ENCODE results near the gene ZCCHC10. TPM values are rescaled to one million over a fixed set of nuclear protein-coding genes. Genes with fewer than 3 reads are reported as not detected.
A peak's percentile ranks its signal among the peaks of the same experiment; 100 is the strongest.

The ZCCHC10 gene
- 10 to 100 TPM; 24.2 to 31.9 TPM for total RNA-seq

GRCh38 chr5:133025804-133026663, at the start of gene ZCCHC10:
Gene ZCCHC10, minus strand, starts transcription at chr5:133026549. Its CDS starts 12 bp downstream, at chr5:133026537.
- Histone ChIP-seq H3K27ac (peak within 1 kb of the TSS; percentile 97), H3K4me3 (peak within 1 kb of the TSS; percentile 75), H3K9me3 (no peaks in the 10 kb centered on the region), H3K27me3 (no peaks in the 10 kb centered on the region), H3K9ac (ENCODE audit: low read depth in 2 of 2, low read length in 2 of 2) (peak within 1 kb of the TSS; percentile 83 to 98), H3K4me1 (peaks cover 7% of the 10 kb centered on the region), H3K36me3 (no peaks in the 10 kb centered on the region)
- TF ChIP-seq, protein P1, sequence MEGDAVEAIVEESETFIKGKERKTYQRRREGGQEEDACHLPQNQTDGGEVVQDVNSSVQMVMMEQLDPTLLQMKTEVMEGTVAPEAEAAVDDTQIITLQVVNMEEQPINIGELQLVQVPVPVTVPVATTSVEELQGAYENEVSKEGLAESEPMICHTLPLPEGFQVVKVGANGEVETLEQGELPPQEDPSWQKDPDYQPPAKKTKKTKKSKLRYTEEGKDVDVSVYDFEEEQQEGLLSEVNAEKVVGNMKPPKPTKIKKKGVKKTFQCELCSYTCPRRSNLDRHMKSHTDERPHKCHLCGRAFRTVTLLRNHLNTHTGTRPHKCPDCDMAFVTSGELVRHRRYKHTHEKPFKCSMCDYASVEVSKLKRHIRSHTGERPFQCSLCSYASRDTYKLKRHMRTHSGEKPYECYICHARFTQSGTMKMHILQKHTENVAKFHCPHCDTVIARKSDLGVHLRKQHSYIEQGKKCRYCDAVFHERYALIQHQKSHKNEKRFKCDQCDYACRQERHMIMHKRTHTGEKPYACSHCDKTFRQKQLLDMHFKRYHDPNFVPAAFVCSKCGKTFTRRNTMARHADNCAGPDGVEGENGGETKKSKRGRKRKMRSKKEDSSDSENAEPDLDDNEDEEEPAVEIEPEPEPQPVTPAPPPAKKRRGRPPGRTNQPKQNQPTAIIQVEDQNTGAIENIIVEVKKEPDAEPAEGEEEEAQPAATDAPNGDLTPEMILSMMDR (IDR thresholded peaks at IDR 0.05), result no peak
- intact Hi-C loops (cut with DNase I), result no loop called here
- peak; percentile 97 for DNase-seq

DNA sequence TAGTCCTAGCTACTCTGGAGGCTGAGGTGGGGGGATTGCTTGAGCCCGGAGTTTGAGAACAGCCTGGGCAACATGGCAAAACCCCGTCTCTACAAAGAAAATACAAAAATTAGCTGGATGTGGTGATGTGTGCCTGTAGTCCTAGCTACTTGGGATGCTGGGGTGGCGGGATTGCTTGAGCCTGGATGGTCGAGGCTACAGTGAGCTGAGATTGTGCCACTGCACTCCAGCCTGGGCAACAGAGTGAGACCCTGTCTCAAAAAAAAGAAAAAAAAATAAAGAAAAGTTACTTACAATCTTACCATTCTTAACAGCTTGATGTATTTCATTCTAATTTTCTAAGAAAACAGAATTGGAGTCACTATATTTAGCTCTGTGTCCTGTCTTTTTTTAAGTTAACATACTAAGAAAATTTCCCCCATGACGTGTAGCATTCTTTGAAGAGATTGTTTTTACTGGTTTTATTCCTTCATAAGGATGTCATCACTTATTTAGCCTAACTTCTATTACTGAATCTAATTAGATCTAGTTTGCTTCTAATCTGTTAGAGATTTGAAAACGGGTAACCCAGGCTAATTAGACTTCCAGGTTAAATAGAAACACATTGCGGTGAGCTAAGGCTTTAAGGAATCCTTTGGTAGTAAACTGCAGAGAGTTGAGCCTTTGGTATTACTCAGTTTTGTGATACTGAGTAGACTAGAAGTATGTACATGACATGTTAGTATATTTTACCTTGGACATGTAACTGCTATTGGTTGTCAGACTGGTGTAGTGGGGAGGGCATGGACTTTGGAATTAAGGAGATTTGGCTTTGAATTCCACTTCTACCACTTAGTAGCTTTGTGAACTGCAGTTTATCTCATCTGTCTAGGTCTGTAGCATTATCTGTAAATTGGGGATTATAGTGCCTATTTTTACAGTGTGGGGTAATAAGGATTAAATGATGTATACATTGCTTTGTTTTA, 49.5 kb upstream of the ZCCHC10 start:
- Histone ChIP-seq H3K36me3 (no peaks in the 10 kb centered on the region), H3K4me1 (no peaks in the 10 kb centered on the region)

DNA sequence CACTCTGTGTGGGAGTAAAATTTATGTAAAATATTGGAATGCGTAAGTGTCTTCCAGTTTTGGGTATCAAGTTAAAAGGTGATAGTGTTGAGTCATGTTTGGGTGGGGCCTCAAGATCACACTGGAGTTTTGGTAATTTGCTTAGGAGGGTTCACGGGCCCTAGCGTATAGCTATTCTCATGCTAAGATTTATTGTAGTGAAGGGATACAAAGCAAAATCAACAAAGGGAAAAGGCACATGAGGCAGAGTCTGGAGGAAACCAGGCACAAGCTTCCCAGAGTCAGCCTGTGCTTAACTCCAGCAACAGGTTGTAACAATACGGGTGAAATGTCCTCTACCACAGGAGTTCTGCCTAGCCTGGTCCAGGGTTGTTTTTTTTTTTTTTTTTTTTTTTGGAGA, 45.7 kb upstream of the ZCCHC10 start:
- TF ChIP-seq, protein P1 (IDR thresholded peaks at IDR 0.05), result no peak
- intact Hi-C loops (cut with DNase I), result no loop called here
- H3K36me3 ChIP-seq, result peaks cover 10% of the 10 kb centered on the region
- H3K9me3 ChIP-seq, result no peaks in the 10 kb centered on the region
- H3K9ac ChIP-seq (ENCODE audit: low read depth in 2 of 2, low read length in 2 of 2), result no peak overlapping the region
- H3K27me3 ChIP-seq, result no peaks in the 10 kb centered on the region
- H3K4me3 ChIP-seq, result no peak overlapping the region
- DNase-seq, result no peak
- no peaks in the 10 kb centered on the region for H3K4me1 ChIP-seq
- no peak overlapping the region for H3K27ac ChIP-seq

More for the DNA sequence above, 49.5 kb upstream of the ZCCHC10 start:
- intact Hi-C loops (cut with DNase I), result no loop called here
- DNase-seq, result no peak
- TF ChIP-seq, protein P1 (IDR thresholded peaks at IDR 0.05), result no peak
- Histone ChIP-seq H3K4me3 (no peak overlapping the region), H3K27me3 (no peaks in the 10 kb centered on the region), H3K9ac (ENCODE audit: low read depth in 2 of 2, low read length in 2 of 2) (no peak overlapping the region), H3K27ac (no peak overlapping the region), H3K9me3 (no peaks in the 10 kb centered on the region)

DNA sequence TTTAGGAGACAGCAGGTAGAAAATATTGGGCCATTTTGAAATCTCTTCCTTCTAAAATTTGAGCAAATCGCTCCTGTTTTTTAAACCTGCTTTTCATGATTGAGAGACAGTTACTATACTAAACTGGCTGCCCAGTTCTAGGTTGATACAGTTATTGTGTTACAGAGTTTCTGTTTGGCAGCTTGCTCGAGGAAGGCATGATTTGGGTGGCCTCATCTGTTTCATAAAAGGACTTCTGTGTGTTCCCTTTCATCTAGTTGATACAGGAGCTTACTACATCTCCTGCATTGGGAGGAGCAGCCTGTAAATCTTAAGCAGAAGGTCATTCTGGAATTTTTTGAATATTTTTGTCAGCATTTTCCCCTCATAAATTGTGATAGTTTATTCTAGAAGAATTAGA, 39.7 kb upstream of the ZCCHC10 start:
- Histone ChIP-seq H3K27ac (no peak overlapping the region), H3K27me3 (no peaks in the 10 kb centered on the region), H3K4me1 (no peaks in the 10 kb centered on the region), H3K4me3 (no peak overlapping the region), H3K36me3 (peaks cover 10% of the 10 kb centered on the region), H3K9me3 (no peaks in the 10 kb centered on the region), H3K9ac (ENCODE audit: low read depth in 2 of 2, low read length in 2 of 2) (no peak overlapping the region)
- intact Hi-C loops (cut with DNase I), result no loop called here
- TF ChIP-seq, protein P1 (IDR thresholded peaks at IDR 0.05), result no peak
- DNase-seq, result no peak

- TF ChIP-seq, protein P1 (IDR thresholded peaks at IDR 0.05), result no peak
- no peak for DNase-seq
- Histone ChIP-seq H3K9ac (ENCODE audit: low read depth in 2 of 2, low read length in 2 of 2) (no peak overlapping the region), H3K4me1 (no peaks in the 10 kb centered on the region), H3K27me3 (no peaks in the 10 kb centered on the region), H3K9me3 (no peaks in the 10 kb centered on the region), H3K27ac (no peak overlapping the region), H3K36me3 (peaks cover 10% of the 10 kb centered on the region), H3K4me3 (no peak overlapping the region)
- intact Hi-C loops (cut with DNase I), result no loop called here
Measured at GRCh38 chr5:133065471-133065870, 39.1 kb upstream of the ZCCHC10 start.

Data from colonic mucosa (tissue), 4 donors.